ENCODE measurements around the gene NRBF2. TPM values are rescaled to one million over a fixed set of nuclear protein-coding genes. Genes with fewer than 3 reads are reported as not detected.

Gene NRBF2
- total RNA-seq, 2 donors from 2014 or later, result 27.5 to 28.9 TPM

GRCh38 chr10:63201118-63201517, 68.0 kb downstream of the NRBF2 start:
- no peak overlapping the region for H3K27ac ChIP-seq (ENCODE audit: low read depth, low read length)
- peaks cover 56% of the 10 kb centered on the region for H3K36me3 Mint-ChIP-seq (ENCODE audit: low read depth)
- H3K4me1 Mint-ChIP-seq, result peaks cover 28% of the 10 kb centered on the region

More at GRCh38 chr10:63201118-63201517, 68.0 kb downstream of the NRBF2 start:
- Histone ChIP-seq H3K4me1 (ENCODE audit: control insufficient read depth, insufficient read depth, low read length) (peaks cover 10% of the 10 kb centered on the region), H3K27me3 (ENCODE audit: control insufficient read depth, insufficient read depth, low read length, poor library complexity, severe bottlenecking) (no peaks in the 10 kb centered on the region), H3K4me3 (ENCODE audit: low read length) (no peak overlapping the region), H3K9me3 (ENCODE audit: control insufficient read depth, low read length) (no peaks in the 10 kb centered on the region), H3K36me3 (ENCODE audit: control insufficient read depth, insufficient read depth, low read length) (peaks cover 88% of the 10 kb centered on the region), H3K9ac (ENCODE audit: extremely low read depth, low read length, poor library complexity, severe bottlenecking) (no peak overlapping the region)
- TF ChIP-seq CTCF (conservative IDR thresholded peaks at IDR 0.05), result no peak
- no CpG with 5 or more reads among the region's 1 CpG for WGBS, 2 experiments (ENCODE audit: insufficient coverage in 1 of 2, insufficient read length in 1 of 2)
- Mint-ChIP-seq H3K9me3 (no peaks in the 10 kb centered on the region), H3K27me3 (ENCODE audit: insufficient read depth) (no peaks in the 10 kb centered on the region), H3K4me3 (no peak overlapping the region), H3K27ac (no peak overlapping the region)
- DNase-seq, result no peak
